HEK293 (cell line): Measurements from ENCODE around the gene RSU1.

Experiments used
- CTCF ChIP-seq: fragments of 450-650 bp; formaldehyde crosslinking; IDR thresholded peaks from 2 replicates; pipeline ENCODE4 v1.5.1; 2016; ENCODE audit warnings: missing biosample characterization, missing genetic modification characterization
- PRDM4 ChIP-seq: fragments of 450-650 bp; formaldehyde crosslinking; IDR thresholded peaks from 2 replicates; pipeline ENCODE4 v1.5.1; 2017; ENCODE audit warnings: missing biosample characterization, missing genetic modification characterization
- ZBTB49 ChIP-seq: fragments of 450-650 bp; formaldehyde crosslinking; IDR thresholded peaks from 2 replicates; pipeline ENCODE4 v1.5.1; 2016; ENCODE audit warnings: missing biosample characterization, missing genetic modification characterization, low read depth
- ZNF280D ChIP-seq: fragments of 450-650 bp; formaldehyde crosslinking; IDR thresholded peaks from 2 replicates; pipeline ENCODE4 v1.5.1; 2016; ENCODE audit warnings: missing biosample characterization, missing genetic modification characterization
- ZNF510 ChIP-seq: fragments of 450-650 bp; formaldehyde crosslinking; IDR thresholded peaks from 2 replicates; pipeline ENCODE4 v1.5.1; 2018; ENCODE audit warnings: mild to moderate bottlenecking, missing genetic modification characterization, missing biosample characterization; ENCODE audit not compliant: insufficient replicate concordance
- ZNF571 ChIP-seq: fragments of 450-650 bp; formaldehyde crosslinking; IDR thresholded peaks from 2 replicates; pipeline ENCODE4 v1.5.0; 2017; ENCODE audit warnings: missing biosample characterization, missing genetic modification characterization
- ZNF626 ChIP-seq: fragments of 450-650 bp; sonication (Bioruptor Pico); formaldehyde crosslinking; IDR thresholded peaks from 2 replicates; pipeline ENCODE4 v1.5.1; 2018; ENCODE audit warnings: missing biosample characterization, missing genetic modification characterization, inconsistent platforms
- ZSCAN30 ChIP-seq: fragments of 450-650 bp; IDR thresholded peaks from 2 replicates; pipeline ENCODE4 v1.5.1; 2018; ENCODE audit warnings: missing biosample characterization, mild to moderate bottlenecking, missing genetic modification characterization, moderate library complexity

- TF ChIP-seq ZBTB49 (tag by site-specific recombination) (no peak), CTCF (no peak), ZNF510 (no peak), PRDM4 (tag by site-specific recombination) (no peak), ZNF280D (no peak), ZNF626 (tag by site-specific recombination) (no peak), ZSCAN30 (tag by site-specific recombination) (no peak), ZNF571 (tag by site-specific recombination) (no peak)
Measured at GRCh38 chr10:16673443-16673842, 143.8 kb downstream of the RSU1 start.
